OCI-M2 (cell line): Measurements from ENCODE around the gene DSCAM.

Source experiments
- DNase-seq: peaks from one replicate; lab custom pipeline; 2025; ENCODE audit not compliant: unreplicated experiment; lab: John Stamatoyannopoulos, UW

The DSCAM gene

GRCh38 chr21:39965026-39965425 is 881.9 kb downstream of the DSCAM start:
- DNase-seq, result no peak

GRCh38 chr21:39961251-39961650 is 885.7 kb downstream of the DSCAM start:
- no peak for DNase-seq
